HepG2 (cell line): ENCODE measurements around the gene NUDT7. TPM values are rescaled to one million over a fixed set of nuclear protein-coding genes. Genes with fewer than 3 reads are reported as not detected.
A peak's percentile ranks its signal among the peaks of the same experiment; 100 is the strongest.

Experiments
- ARID2 ChIP-seq: sonication (generic); formaldehyde crosslinking; IDR thresholded peaks from 2 replicates; pipeline ENCODE4 v1.8.1; 2022; ENCODE audit warnings: mild to moderate bottlenecking, missing genetic modification reagents, borderline replicate concordance
- CREM ChIP-seq, 2 experiments: sonication (generic) in 1 of 2; formaldehyde crosslinking in 1 of 2; IDR thresholded peaks; 2 replicates each; pipeline versions ENCODE4 v1.4.0 to v1.6.1; 2016 to 2020; ENCODE audit warnings: antibody characterized with exemption in 1 of 2, mild to moderate bottlenecking in 1 of 2, missing genetic modification reagents in 1 of 2
- FLYWCH1 ChIP-seq: sonication (generic); formaldehyde crosslinking; IDR thresholded peaks from 2 replicates; pipeline ENCODE4 v1.8.1; 2023; ENCODE audit warnings: mild to moderate bottlenecking, missing genetic modification reagents
- HNF4G ChIP-seq, 2 experiments: sonication (generic) in 1 of 2; formaldehyde crosslinking in 1 of 2; IDR thresholded peaks; 2 replicates each; pipeline versions ENCODE4 v1.4.0 to v1.6.1; 2011 to 2020; ENCODE audit warnings: borderline replicate concordance in 2 of 2, low read depth in 2 of 2, mild to moderate bottlenecking in 2 of 2, low read length in 1 of 2, missing genetic modification reagents in 1 of 2, moderate library complexity in 1 of 2
- NFYB ChIP-seq: sonication (generic); formaldehyde crosslinking; IDR thresholded peaks from 2 replicates; pipeline ENCODE4 v1.4.0; 2020; ENCODE audit warnings: missing genetic modification reagents
- NRL ChIP-seq: sonication (generic); formaldehyde crosslinking; IDR thresholded peaks from 2 replicates; pipeline ENCODE4 v1.5.0; 2020; ENCODE audit warnings: missing genetic modification reagents, mild to moderate bottlenecking, moderate library complexity, borderline replicate concordance
- SNAPC5 ChIP-seq: sonication (generic); formaldehyde crosslinking; IDR thresholded peaks from 2 replicates; pipeline ENCODE4 v1.8.1; 2023; ENCODE audit warnings: mild to moderate bottlenecking, missing genetic modification reagents, borderline replicate concordance
- USF2 ChIP-seq, 2 experiments: sonication (generic) in 1 of 2; formaldehyde crosslinking in 1 of 2; IDR thresholded peaks; 2 replicates each; pipeline versions ENCODE4 v1.5.1 to v1.6.1; 2011 to 2020; ENCODE audit warnings: borderline replicate concordance in 1 of 2, low read depth in 1 of 2, low read length in 1 of 2, mild to moderate bottlenecking in 1 of 2, missing genetic modification reagents in 1 of 2, moderate library complexity in 1 of 2
- XBP1 ChIP-seq: sonication (generic); formaldehyde crosslinking; IDR thresholded peaks from 2 replicates; pipeline ENCODE4 v1.5.0; 2020; ENCODE audit warnings: missing genetic modification reagents
- ZBTB7B ChIP-seq: sonication (generic); formaldehyde crosslinking; IDR thresholded peaks from 2 replicates; pipeline ENCODE4 v1.4.0; 2020; ENCODE audit warnings: missing genetic modification reagents
- ZNF350 ChIP-seq: sonication (generic); formaldehyde crosslinking; IDR thresholded peaks from 2 replicates; pipeline ENCODE4 v1.4.0; 2020; ENCODE audit warnings: mild to moderate bottlenecking, low read depth, missing genetic modification reagents, borderline replicate concordance
- ZNF446 ChIP-seq: sonication (generic); formaldehyde crosslinking; IDR thresholded peaks from 2 replicates; pipeline ENCODE4 v1.5.0; 2020; ENCODE audit warnings: mild to moderate bottlenecking, missing genetic modification reagents
- ZNF598 ChIP-seq: sonication (generic); formaldehyde crosslinking; IDR thresholded peaks from 2 replicates; pipeline ENCODE4 v1.5.1; 2020; ENCODE audit warnings: mild to moderate bottlenecking, missing genetic modification reagents, borderline replicate concordance
- ZNF614 ChIP-seq: IDR thresholded peaks from 2 replicates; pipeline ENCODE4 v1.6.1; 2018; ENCODE audit warnings: missing biosample characterization, missing genetic modification reagents, inconsistent platforms, borderline replicate concordance
- ZNF777 ChIP-seq: sonication (generic); formaldehyde crosslinking; IDR thresholded peaks from 2 replicates; pipeline ENCODE4 v1.4.0; 2020; ENCODE audit warnings: missing genetic modification reagents
- ZSCAN22 ChIP-seq: sonication (generic); formaldehyde crosslinking; IDR thresholded peaks from 2 replicates; pipeline ENCODE4 v1.4.0; 2020; ENCODE audit warnings: mild to moderate bottlenecking, missing genetic modification reagents
- polyA plus RNA-seq, 8 experiments: library from polyadenylated mRNA; depleted of rRNA in 3 of 8; stranded (reverse) in 7 of 8; unstranded in 1 of 8; fragments of >200 nt; fragmentation: Illumina TruSeq in 4 of 8; extraction: Trizol in 4 of 8; gene quantifications; 2 replicates each; pipeline versions ENCODE4 v1.2.1 to v1.2.3, GENCODE V29; 2011 to 2016; ENCODE audit warnings: low read depth in 4 of 8, missing spikeins in 1 of 8, mixed read lengths in 1 of 8; ENCODE audit not compliant: insufficient read depth in 1 of 8
- total RNA-seq, 5 experiments: library from RNA; depleted of rRNA; stranded (reverse); fragments of >200 nt; fragmentation: Illumina TruSeq; extraction: Trizol; gene quantifications; 2 replicates each; pipeline ENCODE4 v1.2.3, GENCODE V29; 2016; ENCODE audit warnings: low read depth in 1 of 5
- TF ChIP-seq, protein P1 (sequence below), 2 experiments: sonication (generic) in 1 of 2; formaldehyde crosslinking in 1 of 2; IDR thresholded peaks; 2 replicates each; pipeline versions ENCODE4 v1.4.0 to v1.6.1; 2016 to 2020; ENCODE audit warnings: borderline replicate concordance in 1 of 2, low read depth in 1 of 2, mild to moderate bottlenecking in 1 of 2, missing genetic modification reagents in 1 of 2
- TF ChIP-seq, protein P2 (sequence below): IDR thresholded peaks from 2 replicates; pipeline ENCODE4 v1.6.1; 2012; ENCODE audit warnings: low read depth, low read length, improper control_type of control experiment

NUDT7 gene
- total and polyA plus RNA-seq, 2 of the 13 experiments (the other 11 are each of a cell fraction or from before 2014, with no cell fraction given), result 14.3 to 23.9 TPM

GRCh38 chr16:77711775-77712174 lies 10.5 kb upstream of the NUDT7 start (continued):
- TF ChIP-seq HNF4G (IDR thresholded peaks at IDR 0.05; ENCODE audit: borderline replicate concordance, low read depth, low read length), result peak; percentile 55; the same call in 1 of the 2 replicates
- TF ChIP-seq HNF4G (CRISPR knock-in tag; IDR thresholded peaks at IDR 0.05; ENCODE audit: borderline replicate concordance, low read depth), result no peak
- no peak for TF ChIP-seq XBP1 (CRISPR knock-in tag)
- no peak for TF ChIP-seq ZNF777 (CRISPR knock-in tag)
- TF ChIP-seq, protein P1, sequence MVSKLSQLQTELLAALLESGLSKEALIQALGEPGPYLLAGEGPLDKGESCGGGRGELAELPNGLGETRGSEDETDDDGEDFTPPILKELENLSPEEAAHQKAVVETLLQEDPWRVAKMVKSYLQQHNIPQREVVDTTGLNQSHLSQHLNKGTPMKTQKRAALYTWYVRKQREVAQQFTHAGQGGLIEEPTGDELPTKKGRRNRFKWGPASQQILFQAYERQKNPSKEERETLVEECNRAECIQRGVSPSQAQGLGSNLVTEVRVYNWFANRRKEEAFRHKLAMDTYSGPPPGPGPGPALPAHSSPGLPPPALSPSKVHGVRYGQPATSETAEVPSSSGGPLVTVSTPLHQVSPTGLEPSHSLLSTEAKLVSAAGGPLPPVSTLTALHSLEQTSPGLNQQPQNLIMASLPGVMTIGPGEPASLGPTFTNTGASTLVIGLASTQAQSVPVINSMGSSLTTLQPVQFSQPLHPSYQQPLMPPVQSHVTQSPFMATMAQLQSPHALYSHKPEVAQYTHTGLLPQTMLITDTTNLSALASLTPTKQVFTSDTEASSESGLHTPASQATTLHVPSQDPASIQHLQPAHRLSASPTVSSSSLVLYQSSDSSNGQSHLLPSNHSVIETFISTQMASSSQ (IDR thresholded peaks at IDR 0.05; ENCODE audit: low read depth), result no peak
- TF ChIP-seq, protein P1 (CRISPR knock-in tag; IDR thresholded peaks at IDR 0.05; ENCODE audit: borderline replicate concordance), result no peak
- TF ChIP-seq FLYWCH1, result no peak
- TF ChIP-seq NRL, result no peak
- no peak for TF ChIP-seq ARID2 (CRISPR knock-in tag)
- no peak for TF ChIP-seq ZNF446 (CRISPR knock-in tag)
- TF ChIP-seq USF2 (IDR thresholded peaks at IDR 0.05; ENCODE audit: low read depth, low read length), result no peak
- TF ChIP-seq USF2 (CRISPR knock-in tag; IDR thresholded peaks at IDR 0.05; ENCODE audit: borderline replicate concordance), result no peak
- TF ChIP-seq ZNF350 (CRISPR knock-in tag), result no peak
- no peak for TF ChIP-seq ZNF598
- TF ChIP-seq NFYB (CRISPR knock-in tag), result no peak
- TF ChIP-seq ZSCAN22 (CRISPR knock-in tag), result no peak
- no peak for TF ChIP-seq ZNF614 (CRISPR knock-in tag)
- no peak for TF ChIP-seq ZBTB7B (CRISPR knock-in tag)
- TF ChIP-seq CREM (IDR thresholded peaks at IDR 0.05), result 0 out of 2 replicates have a peak, but pooled peaks have one; percentile 32
- TF ChIP-seq CREM (CRISPR knock-in tag; IDR thresholded peaks at IDR 0.05), result no peak
- TF ChIP-seq SNAPC5, result no peak
- TF ChIP-seq, protein P2, sequence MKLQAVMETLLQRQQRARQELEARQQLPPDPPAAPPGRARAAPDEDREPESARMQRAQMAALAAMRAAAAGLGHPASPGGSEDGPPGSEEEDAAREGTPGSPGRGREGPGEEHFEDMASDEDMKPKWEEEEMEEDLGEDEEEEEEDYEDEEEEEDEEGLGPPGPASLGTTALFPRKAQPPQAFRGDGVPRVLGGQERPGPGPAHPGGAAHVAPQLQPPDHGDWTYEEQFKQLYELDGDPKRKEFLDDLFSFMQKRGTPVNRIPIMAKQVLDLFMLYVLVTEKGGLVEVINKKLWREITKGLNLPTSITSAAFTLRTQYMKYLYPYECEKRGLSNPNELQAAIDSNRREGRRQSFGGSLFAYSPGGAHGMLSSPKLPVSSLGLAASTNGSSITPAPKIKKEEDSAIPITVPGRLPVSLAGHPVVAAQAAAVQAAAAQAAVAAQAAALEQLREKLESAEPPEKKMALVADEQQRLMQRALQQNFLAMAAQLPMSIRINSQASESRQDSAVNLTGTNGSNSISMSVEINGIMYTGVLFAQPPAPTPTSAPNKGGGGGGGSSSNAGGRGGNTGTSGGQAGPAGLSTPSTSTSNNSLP, result no peak
- TF ChIP-seq, all 625 proteins: peak for 10
